GM18519 (cell line): Measurements from ENCODE around the gene ANO9.
"Not testable (repeated sequence)": the region's sequence is repeated elsewhere in the genome, so short reads cannot be mapped to it uniquely, and the experiment has no call there.

Source experiments
- ATAC-seq: cut with Tn5 transposase; IDR thresholded peaks from one replicate; pipeline ENCODE4 v1.9.1; 2021; ENCODE audit warnings: mild to moderate bottlenecking, moderate library complexity; ENCODE audit not compliant: unreplicated experiment, low FRiP score

ANO9 gene

DNA sequence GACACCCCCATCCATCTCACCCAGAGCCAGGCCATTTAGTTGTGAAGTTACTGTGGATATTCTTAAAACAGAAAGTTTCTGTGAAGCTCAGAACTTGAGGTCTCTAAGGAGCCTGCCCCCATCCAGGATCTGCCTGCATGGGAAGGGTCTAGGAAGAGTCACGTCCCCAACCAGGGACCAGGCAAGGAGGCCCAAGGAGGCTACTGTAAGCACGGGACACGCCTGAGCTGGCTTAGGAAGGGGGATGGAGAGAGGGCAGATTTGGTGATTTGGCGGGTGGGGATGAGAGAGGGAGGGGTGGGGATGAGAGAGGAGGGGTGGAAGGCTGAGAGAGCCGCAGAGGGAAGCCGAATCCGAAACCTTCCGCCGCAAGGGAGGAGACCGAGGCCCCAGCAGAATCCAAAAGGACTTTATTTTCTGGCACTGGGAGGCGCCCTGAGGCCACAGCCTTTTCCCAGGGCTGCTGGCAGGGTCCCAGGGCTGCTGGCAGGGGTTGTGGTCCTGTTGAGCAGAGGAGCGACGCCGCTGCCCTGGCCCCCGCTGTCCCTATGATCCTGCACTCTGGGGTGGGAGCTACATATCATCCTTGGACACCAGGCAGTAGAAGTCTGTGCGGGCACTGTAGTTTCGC, 36.4 kb downstream of the ANO9 start:
- ATAC-seq: no peak

- ATAC-seq: no peak
Measured at GRCh38 chr11:404551-405264, 37.1 kb downstream of the ANO9 start.

DNA sequence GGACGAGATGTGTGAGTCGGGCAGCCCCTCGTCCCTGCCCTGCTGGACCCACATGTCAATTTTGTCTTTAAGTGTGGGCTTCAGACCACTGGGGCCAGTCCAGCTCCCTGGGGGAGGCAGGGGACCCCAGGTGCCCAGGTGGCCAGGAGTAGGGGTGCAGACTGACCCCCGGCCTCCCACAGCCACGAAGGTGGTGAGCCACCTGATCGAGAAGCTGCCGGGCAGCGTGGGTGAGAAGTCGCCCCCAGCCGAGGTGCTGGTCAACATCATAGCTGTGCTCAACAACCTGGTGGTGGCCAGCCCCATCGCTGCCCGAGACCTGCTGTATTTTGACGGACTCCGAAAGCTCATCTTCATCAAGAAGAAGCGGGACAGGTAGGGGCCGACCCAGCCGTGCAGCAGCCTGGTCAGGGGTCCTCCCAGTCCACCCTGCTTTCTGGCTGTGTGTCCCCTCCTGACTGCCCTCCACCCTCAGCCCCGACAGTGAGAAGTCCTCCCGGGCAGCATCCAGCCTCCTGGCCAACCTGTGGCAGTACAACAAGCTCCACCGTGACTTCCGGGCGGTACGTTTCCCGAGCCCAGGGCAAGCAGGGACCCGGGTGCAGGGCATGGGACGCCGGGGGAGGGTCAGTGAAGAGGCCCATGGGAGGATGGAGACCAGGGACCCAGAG, 37.9 kb downstream of the ANO9 start:
- no peak for ATAC-seq

DNA sequence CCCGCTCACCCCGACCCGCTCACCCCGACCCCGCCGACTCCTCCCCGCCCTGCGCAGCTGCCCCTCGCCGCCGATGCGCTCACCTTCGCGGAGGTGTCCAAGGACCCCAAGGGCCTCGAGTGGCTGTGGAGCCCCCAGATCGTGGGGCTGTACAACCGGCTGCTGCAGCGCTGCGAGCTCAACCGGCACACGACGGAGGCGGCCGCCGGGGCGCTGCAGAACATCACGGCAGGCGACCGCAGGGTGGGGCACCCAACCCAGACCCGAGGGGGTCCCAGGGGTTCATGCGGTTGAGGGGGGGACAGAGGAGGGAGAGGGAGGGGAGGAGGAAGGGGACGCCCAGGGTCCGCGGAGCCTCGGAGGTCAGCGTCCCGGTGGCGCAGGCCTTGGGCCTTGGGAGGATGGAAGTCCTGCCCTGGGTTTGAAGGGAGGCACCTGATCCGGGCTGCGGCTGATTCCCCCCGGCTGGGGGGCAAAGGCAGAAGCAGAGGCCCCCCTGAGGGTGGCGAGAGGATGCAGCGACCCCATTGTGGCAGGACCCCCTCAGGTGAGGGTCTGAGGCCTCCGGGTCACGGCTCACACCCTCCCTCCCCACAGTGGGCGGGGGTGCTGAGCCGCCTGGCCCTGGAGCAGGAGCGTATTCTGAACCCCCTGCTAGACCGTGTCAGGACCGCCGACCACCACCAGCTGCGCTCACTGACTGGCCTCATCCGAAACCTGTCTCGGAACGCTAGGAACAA, 38.6 kb downstream of the ANO9 start:
- no peak for ATAC-seq

DNA sequence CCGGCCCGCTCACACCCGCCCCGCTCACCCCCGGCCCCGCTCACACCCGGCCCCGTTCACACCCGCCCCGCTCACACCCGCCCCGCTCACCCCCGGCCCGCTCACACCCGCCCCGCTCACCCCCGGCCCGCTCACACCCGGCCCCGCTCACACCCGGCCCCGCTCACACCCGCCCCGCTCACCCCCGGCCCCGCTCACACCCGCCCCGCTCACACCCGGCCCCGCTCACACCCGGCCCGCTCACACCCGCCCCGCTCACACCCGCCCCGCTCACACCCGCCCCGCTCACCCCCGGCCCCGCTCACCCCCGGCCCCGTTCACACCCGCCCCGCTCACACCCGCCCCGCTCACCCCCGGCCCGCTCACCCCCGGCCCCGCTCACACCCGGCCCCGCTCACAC, 40.6 kb downstream of the ANO9 start:
- not testable (repeated sequence) for ATAC-seq

DNA sequence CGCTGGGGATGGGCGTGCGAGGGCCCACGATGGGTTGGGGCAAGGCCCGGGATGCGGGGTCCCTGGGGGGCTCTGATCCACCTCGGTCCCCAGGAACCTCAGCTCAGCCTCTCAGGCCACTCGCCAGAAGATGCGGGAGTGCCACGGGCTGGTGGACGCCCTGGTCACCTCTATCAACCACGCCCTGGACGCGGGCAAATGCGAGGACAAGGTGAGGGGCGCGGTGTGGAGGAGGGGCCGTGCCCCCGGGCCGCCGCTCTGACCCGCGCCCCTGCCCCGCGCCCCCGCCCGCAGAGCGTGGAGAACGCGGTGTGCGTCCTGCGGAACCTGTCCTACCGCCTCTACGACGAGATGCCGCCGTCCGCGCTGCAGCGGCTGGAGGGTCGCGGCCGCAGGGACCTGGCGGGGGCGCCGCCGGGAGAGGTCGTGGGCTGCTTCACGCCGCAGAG, 41.5 kb downstream of the ANO9 start:
- ATAC-seq: no peak

- no peak for ATAC-seq
Measured at GRCh38 chr11:399731-400211, 42.0 kb downstream of the ANO9 start.

- ATAC-seq: no peak
Measured at GRCh38 chr11:398826-399225, 43.0 kb downstream of the ANO9 start.

- no peak for ATAC-seq
Measured at GRCh38 chr11:396948-397548, 44.8 kb downstream of the ANO9 start.

DNA sequence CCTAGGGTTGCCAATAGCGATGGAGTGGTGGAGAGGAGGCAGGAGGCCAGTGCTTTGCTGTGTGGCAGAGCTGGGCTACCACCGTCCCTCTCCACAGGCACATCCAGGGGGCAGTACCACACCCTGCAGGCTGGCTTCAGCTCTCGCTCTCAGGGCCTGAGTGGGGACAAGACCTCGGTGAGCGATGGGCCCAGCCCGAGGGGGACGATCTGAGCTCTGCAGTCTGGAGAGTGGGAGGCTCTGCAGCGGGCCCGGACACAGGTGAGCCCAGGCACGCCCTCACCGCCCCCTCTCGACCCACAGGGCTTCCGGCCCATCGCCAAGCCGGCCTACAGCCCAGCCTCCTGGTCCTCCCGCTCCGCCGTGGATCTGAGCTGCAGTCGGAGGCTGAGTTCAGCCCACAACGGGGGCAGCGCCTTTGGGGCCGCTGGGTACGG, 45.3 kb downstream of the ANO9 start:
- no peak for ATAC-seq

- no peak for ATAC-seq
Measured at GRCh38 chr11:395866-396265, 45.9 kb downstream of the ANO9 start.

GRCh38 chr11:394858-395655, 46.8 kb downstream of the ANO9 start:
- no peak for ATAC-seq

GRCh38 chr11:394034-394857, 47.6 kb downstream of the ANO9 start, which contains the start of gene PKP3:
TSS of gene PKP3 (plus strand) at chr11:394209. CDS start at chr11:394293, 84 bp downstream.
- ATAC-seq: no peak

- ATAC-seq: no peak
Measured at GRCh38 chr11:393219-394033, 48.4 kb downstream of the ANO9 start.

DNA sequence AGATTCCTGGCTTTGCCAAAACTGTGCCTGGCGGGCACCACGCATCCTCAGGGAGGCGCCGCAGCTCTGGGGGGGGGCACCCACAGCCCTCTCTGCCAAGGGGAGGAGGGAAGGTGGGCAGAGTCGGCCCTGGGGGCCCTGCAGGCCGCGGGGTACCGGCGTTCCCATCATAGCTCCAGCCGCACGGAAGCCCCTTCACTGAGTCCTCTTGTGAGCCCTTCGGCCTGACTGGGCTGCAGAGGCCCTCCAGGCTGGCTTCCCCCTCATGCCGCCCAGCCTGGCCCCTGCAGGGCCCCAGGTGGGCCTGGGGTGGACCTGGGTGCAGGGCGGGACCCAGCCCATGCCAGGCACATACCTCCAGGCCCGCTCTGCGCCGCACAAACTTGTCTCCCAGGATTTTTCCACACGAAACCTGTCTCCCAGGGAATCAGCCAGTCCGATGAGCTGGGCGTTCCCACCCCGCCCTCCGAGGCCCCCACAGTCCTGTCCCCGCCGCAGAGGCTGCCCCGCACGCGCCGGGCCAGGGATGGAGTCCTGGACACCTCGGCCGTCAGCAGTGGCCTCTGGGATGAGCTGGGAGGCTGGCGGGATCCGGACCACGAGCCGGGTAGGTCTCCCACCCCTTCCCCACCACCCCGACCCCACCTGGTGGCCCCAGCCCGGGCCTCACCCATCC, 49.6 kb downstream of the ANO9 start:
- ATAC-seq: no peak

- ATAC-seq: no peak
Measured at GRCh38 chr11:391117-392017, 50.4 kb downstream of the ANO9 start.
